Activated T-helper 1 cell treated with anti-CD3 and anti-CD28 coated beads, Interleukin-12 subunit alpha, Interleukin-12 subunit beta, Interleukin-2, Interleukin-4 antibody, amounts not matched to agents 30 ng/mL and 10 ng/mL and 1 ng/mL, durations not matched to agents 14 hours and 24 hours and 36 hours (primary cell): Measurements from ENCODE around the gene CAPN5. TPM values are rescaled to one million over a fixed set of nuclear protein-coding genes. Genes with fewer than 3 reads are reported as not detected.

Source experiments
- DNase-seq: peaks from one replicate; pipeline ENCODE4 v3.0.0; 2021; ENCODE audit warnings: low spot score
- H3K27ac Mint-ChIP-seq: one replicate; pipeline ENCODE4 v1.8.0; 2021; ENCODE audit warnings: mild to moderate bottlenecking, mixed read lengths
- H3K27me3 Mint-ChIP-seq: one replicate; pipeline ENCODE4 v1.8.0; 2022; ENCODE audit warnings: mild to moderate bottlenecking, moderate library complexity, mixed read lengths; ENCODE audit not compliant: insufficient read depth
- H3K36me3 Mint-ChIP-seq: one replicate; pipeline ENCODE4 v1.8.0; 2021; ENCODE audit warnings: low read depth, mixed read lengths
- H3K4me1 Mint-ChIP-seq: one replicate; pipeline ENCODE4 v1.8.0; 2021; ENCODE audit warnings: low read depth, mixed read lengths
- H3K4me3 Mint-ChIP-seq: one replicate; pipeline ENCODE4 v1.8.0; 2021; ENCODE audit warnings: mild to moderate bottlenecking, moderate library complexity, mixed read lengths
- H3K9me3 Mint-ChIP-seq: one replicate; pipeline ENCODE4 v1.8.0; 2021; ENCODE audit warnings: mixed read lengths
- intact Hi-C: fragments of 100-400 bp; cut with micrococcal nuclease; formaldehyde crosslinking; loops from one replicate; pipeline ENCODE4 v1.15.1; 2024
- total RNA-seq: library from RNA; stranded (reverse); gene quantifications from 2 replicates; pipeline ENCODE4 v1.2.3, GENCODE V29; 2022

CAPN5 gene
- total RNA-seq, 1 donor from 2014 or later, result 0.10 TPM

DNA sequence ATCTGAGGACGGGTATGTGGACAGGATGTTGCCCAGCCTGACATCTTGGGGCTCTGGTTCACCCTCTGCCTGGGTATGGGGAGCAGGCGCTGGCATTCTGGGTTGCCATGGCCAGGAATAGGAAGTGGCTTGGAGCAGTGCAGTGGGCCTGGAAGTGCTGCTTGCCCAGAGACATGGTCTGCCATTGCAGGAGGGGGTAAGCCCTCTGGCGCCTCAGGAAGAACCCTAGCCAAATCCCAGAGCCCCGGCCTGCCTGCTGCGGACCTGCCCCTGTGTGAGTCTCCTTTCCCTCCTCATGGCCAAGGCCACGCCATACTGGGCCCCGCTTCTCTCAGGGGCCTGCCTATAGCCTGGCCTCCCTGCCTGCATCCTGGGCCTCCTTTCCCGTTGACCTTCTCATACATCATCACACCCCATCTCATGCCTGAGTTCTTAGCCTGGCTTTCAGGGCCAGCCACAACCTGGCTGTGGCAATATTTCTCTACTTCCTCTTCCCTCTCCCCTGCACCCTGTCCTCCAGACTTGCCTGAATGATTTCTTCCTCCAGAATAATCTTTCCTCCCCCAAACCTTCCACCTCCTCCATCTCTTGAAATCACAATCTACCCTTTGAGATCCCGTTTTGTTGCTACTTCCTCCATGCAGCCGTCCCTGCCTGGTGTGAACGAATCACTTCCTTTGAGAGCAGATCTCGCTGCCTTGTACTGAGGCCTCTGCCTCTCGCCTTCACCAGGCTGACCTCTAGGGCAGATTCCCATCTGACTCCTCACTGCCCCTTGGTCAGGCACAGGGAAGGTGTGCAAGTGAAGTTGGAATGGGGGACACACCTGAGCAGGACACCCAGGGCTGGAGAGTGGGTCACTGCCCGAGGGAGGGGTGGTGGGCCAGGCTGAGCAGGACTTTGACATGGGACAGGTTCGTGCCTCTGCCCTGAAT is 5.2 kb downstream of the CAPN5 start:
- peaks cover 16% of the 10 kb centered on the region for H3K27me3 Mint-ChIP-seq
- intact Hi-C loops, result no loop called here
- DNase-seq, result no peak

DNA sequence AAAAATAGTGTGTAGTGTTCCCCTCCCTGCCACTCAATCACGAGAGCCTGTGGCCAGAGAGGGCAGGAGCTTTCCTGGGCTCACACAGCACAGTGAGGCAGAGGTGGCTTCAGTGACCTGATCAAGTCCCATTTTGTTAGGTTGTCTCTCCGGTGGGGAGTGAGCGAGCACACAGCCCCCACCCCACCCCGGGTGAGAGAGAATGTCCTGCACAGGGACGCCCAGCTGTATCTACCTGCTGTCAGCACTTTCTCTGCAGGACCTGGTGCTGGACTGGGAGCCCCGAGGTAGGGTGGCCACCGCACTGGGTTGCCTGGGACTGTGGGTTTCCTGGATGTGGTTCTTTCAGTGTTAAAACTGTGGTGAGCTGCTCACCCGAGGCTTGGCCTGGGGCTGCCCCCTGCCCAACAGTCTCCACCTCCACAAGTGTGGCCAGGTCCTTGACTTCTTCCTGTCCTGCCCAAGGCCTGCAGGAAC is 6.1 kb downstream of the CAPN5 start:
- DNase-seq, result no peak
- intact Hi-C loops, result no loop called here
- H3K9me3 Mint-ChIP-seq, result no peaks in the 10 kb centered on the region
- H3K27ac Mint-ChIP-seq, result no peak overlapping the region
- no peaks in the 10 kb centered on the region for H3K36me3 Mint-ChIP-seq
- H3K4me3 Mint-ChIP-seq, result no peak overlapping the region
- H3K27me3 Mint-ChIP-seq, result peaks cover 11% of the 10 kb centered on the region
- peaks cover 20% of the 10 kb centered on the region for H3K4me1 Mint-ChIP-seq

More for the DNA sequence above, 5.2 kb downstream of the CAPN5 start:
- no peaks in the 10 kb centered on the region for H3K36me3 Mint-ChIP-seq
- peak overlapping the region; percentile 14 for H3K27ac Mint-ChIP-seq
- no peak overlapping the region for H3K4me3 Mint-ChIP-seq
- H3K4me1 Mint-ChIP-seq, result peaks cover 20% of the 10 kb centered on the region
- H3K9me3 Mint-ChIP-seq, result no peaks in the 10 kb centered on the region

DNA sequence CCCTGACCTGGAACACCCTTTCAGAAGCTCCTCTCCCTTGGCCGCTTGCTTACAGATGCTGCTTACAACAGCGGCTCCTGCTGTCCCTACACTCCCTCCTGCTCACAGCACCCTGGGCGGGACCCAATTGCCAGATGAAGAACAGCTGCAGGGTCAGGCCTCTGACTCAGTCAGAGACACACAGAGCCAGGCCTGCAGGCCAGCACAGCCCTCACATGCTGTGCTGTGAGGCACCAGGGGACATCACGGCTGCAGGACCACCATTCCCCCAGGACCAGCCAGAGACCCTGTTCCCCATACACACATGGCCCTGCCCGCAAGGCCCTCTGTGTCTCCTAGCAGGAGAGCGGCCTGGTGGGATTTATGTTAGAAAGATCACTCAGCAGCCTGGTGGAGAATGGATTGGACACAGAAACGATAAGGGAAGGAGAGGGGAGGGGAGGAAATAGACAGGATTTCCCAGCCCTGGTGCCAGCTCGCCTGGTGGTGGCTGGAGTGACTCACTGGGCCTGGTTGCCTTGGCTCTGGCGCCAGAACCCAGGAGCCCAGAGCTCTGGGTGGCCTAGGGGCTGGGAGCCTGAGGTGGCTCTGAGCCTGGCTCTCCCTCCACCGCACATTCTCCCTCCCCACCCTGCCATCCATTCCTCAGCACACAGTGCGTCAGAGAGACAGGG is 6.7 kb downstream of the CAPN5 start:
- no peak for DNase-seq
- H3K4me3 Mint-ChIP-seq, result no peak overlapping the region
- intact Hi-C loops, result no loop called here
- H3K36me3 Mint-ChIP-seq, result no peaks in the 10 kb centered on the region
- no peaks in the 10 kb centered on the region for H3K9me3 Mint-ChIP-seq
- H3K27ac Mint-ChIP-seq, result peak overlapping the region; percentile 24
- peaks cover 10% of the 10 kb centered on the region for H3K27me3 Mint-ChIP-seq
- H3K4me1 Mint-ChIP-seq, result peaks cover 20% of the 10 kb centered on the region

DNA sequence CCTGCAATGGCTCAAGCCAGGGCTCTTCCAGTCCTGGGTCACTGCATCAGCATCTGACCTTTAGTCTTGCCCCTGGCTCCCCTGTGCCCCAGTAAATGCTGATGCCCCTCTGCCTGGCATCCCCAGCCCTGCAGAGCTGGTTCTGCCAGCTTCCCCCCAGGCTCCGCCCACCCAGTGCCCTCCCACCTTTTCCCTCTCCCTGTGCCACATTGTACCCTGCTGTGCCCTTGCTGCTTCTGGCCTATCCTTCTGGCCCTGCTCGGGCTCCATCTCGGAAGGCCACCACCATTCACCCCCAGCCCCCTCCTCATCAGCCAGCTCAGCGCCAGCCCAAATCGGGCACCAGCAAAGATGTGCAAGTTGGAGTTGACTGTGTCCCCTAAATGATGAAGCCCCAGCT is 7.4 kb downstream of the CAPN5 start:
- no peak for DNase-seq
- Mint-ChIP-seq H3K36me3 (no peaks in the 10 kb centered on the region), H3K4me3 (no peak overlapping the region), H3K4me1 (peaks cover 20% of the 10 kb centered on the region), H3K27me3 (peaks cover 10% of the 10 kb centered on the region), H3K27ac (no peak overlapping the region), H3K9me3 (no peaks in the 10 kb centered on the region)
- intact Hi-C loops, result no loop called here

DNA sequence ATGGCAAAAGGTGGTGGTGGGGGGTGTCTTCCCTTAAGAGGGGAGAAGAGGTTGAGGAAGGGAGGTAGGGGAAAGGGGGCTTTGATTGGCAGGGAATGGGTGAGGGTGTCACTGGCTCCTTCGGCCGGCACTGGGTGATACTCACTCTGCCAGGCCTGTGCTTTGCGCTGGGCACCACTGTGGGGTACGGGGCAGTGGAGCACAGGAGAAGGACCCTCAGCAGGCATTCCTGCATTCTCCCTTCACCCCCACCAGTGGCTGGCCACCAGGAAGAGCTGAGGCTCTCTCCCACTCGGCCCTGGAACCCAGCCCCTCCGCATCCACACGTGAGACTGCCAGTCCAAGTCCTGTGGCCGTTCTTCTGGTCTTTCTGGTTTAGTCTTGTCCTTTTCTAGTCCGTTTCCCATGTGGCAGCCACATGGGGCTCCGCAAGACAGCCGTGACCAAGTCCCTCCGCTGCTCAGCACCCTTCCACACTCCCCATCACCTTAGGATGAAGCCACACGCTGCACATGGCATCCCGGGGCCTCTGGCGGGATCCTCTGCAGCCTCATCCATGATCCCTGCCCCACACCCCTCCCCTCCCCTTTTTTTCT is 8.0 kb downstream of the CAPN5 start:
- peaks cover 10% of the 10 kb centered on the region for H3K27me3 Mint-ChIP-seq
- no peak overlapping the region for H3K4me3 Mint-ChIP-seq
- no peak overlapping the region for H3K27ac Mint-ChIP-seq
- no peak for DNase-seq
- no peaks in the 10 kb centered on the region for H3K36me3 Mint-ChIP-seq
- H3K4me1 Mint-ChIP-seq, result peaks cover 20% of the 10 kb centered on the region
- intact Hi-C loops, result no loop called here
- no peaks in the 10 kb centered on the region for H3K9me3 Mint-ChIP-seq

DNA sequence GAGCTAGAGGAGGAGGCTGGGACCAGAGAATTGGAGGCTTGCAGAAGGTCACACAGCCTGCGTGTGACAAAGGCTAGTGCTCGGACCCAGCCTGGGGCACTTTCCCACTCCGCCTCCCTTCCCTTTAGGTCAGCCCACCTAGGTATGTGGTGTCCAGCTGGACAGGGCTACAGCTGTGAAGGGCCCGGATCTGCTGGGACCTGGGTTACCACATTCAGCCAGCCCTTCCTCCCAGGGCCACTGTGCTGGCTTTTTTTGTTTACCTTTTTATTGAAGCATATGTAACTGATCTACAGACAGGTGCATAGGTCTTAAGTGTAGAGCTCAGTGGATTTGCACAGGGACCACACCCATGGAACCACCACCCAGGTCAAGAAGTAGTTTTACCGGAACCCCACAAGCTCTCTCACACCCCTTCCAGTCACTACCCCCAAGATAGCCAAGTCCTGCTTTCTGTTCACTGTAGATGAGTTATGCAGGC is 8.7 kb downstream of the CAPN5 start:
- no peak for DNase-seq
- H3K27ac Mint-ChIP-seq, result no peak overlapping the region
- peaks cover 10% of the 10 kb centered on the region for H3K27me3 Mint-ChIP-seq

DNA sequence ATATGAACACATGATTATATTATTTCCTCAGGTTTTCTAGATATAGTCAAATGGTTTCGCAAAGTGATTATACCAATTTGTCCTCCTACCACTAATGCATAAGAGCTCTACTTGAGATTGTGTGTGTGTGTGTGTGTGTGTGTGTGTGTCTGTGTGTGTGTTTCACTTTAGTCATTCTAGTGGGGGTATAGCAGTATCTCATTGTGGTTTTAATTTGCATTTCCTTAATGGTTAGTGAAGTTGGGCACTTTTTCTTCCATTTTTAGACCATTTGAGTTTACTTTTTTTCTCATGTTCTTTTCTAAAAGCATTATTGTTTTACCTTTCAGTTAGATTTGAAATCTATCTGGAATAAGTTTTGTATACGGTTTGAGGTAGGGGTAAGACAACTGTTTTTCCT is 12.9 kb downstream of the CAPN5 start:
- H3K9me3 Mint-ChIP-seq, result no peaks in the 10 kb centered on the region
- no peaks in the 10 kb centered on the region for H3K36me3 Mint-ChIP-seq
- H3K4me3 Mint-ChIP-seq, result no peak overlapping the region
- H3K27ac Mint-ChIP-seq, result no peak overlapping the region
- H3K4me1 Mint-ChIP-seq, result peaks cover 14% of the 10 kb centered on the region
- peaks cover 13% of the 10 kb centered on the region for H3K27me3 Mint-ChIP-seq
- no peak for DNase-seq
- intact Hi-C loops, result no loop called here

More for the DNA sequence above, 8.7 kb downstream of the CAPN5 start:
- H3K9me3 Mint-ChIP-seq, result no peaks in the 10 kb centered on the region
- H3K36me3 Mint-ChIP-seq, result no peaks in the 10 kb centered on the region
- peaks cover 20% of the 10 kb centered on the region for H3K4me1 Mint-ChIP-seq
- intact Hi-C loops, result no loop called here
- H3K4me3 Mint-ChIP-seq, result no peak overlapping the region

DNA sequence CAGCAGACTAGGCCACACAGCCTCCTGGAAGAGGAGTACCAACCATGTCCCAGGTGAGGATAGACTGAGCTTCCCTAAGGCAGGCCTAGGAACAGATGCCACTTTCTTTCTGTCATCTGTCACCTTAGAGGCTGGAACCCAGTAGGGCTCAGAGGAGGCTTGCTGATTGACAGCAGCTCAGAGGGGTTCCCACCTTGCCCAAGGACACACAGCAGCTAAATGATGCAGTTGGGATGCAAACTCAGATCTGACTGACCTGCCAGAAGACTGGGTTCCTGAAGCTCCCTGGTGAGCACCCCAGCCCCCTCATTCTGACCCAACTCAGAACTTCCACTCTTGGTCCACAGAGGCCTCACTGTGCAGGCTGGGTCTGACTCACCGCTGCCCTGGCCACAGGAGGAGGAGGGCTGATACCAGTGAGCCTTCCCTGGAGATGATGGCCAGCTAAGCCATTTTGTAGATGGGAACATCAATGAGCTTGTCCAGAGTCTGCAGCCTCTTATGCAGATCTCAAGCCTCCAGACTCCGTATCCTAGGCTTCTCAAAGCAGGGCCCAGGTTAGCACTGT is 14.0 kb downstream of the CAPN5 start:
- intact Hi-C loops, result no loop called here
- H3K9me3 Mint-ChIP-seq, result no peaks in the 10 kb centered on the region
- H3K4me1 Mint-ChIP-seq, result peaks cover 14% of the 10 kb centered on the region
- DNase-seq, result no peak
- H3K27me3 Mint-ChIP-seq, result peaks cover 11% of the 10 kb centered on the region
- H3K4me3 Mint-ChIP-seq, result no peak overlapping the region
- no peaks in the 10 kb centered on the region for H3K36me3 Mint-ChIP-seq
- no peak overlapping the region for H3K27ac Mint-ChIP-seq

DNA sequence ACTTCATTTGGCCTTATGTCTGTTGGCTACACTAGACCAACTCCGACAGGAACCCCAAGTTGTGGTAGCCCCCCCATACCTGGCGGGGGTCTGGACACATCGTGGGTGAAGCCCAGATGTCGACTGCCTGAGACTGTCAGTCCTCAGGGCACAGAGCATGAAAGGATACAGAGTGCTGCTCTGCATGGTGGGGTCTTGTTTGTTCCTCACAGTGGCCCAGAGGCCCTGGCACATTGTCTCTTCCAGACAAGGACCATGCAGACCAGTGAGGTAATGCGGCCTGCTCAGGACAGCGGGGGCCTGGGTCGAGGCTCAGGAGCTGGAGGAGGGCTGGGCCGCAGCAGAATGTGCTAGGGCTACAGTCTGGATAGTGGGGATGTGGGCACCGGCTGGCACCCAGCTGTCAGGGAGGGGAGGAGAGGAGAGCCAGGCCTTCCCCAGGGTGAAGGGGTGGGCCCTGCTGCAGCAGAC is 14.6 kb downstream of the CAPN5 start:
- Mint-ChIP-seq H3K4me3 (no peak overlapping the region), H3K9me3 (no peaks in the 10 kb centered on the region), H3K27me3 (peaks cover 9% of the 10 kb centered on the region), H3K27ac (no peak overlapping the region), H3K4me1 (peaks cover 14% of the 10 kb centered on the region), H3K36me3 (no peaks in the 10 kb centered on the region)
- intact Hi-C loops, result no loop called here
- no peak for DNase-seq

DNA sequence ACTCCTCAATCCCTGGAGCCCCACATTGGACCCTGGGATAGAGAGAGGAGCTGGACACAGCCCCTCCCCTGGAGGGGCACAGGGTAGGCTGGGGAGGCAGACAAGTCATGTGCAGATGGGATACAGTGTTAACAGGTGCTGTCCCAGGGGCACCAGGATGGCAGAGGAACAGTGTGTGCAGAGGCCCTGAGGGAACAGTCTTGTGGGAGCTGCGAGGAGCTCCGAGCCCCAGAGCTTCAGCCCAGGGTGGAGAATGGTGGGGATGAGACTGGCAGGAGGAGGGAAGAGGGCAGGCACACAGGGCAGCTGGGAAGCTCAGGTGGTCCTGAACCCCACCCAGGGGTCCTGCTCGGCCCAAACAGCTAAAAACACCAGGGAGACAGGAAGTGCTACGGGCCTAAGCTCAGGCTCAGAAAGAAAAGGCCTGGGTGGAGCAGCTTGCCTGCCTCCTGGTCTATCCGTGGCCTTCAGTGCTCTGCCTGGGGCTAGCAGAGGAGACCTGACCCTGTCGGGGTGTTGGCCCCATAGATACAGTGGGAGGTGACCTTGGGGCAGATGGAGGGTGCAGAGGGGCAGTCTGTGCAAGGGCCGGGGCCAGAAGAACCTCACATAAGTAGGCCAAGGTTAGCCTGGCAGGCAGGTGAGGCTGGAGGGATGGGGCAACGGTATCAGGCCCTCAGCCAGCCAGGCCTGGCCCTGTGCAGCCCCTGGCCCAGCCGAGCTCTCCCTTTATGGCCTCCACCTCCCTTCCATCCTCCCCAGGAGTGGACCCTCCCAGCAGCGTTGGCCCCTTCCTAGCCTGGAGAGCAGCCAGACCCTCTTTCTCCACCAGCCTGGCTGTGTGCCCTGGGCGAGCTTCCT is 15.4 kb downstream of the CAPN5 start:
- peak overlapping the region; percentile 90 for H3K27ac Mint-ChIP-seq
- peaks cover 14% of the 10 kb centered on the region for H3K4me1 Mint-ChIP-seq
- peak overlapping the region; percentile 62 for H3K4me3 Mint-ChIP-seq
- DNase-seq, result no peak
- H3K9me3 Mint-ChIP-seq, result no peaks in the 10 kb centered on the region
- intact Hi-C loops, result loop anchor here (2.0 kb wide), 1 partner anchor 15 kb away; the partner anchor contains the start of gene CAPN5
- peaks cover 7% of the 10 kb centered on the region for H3K27me3 Mint-ChIP-seq
- H3K36me3 Mint-ChIP-seq, result no peaks in the 10 kb centered on the region

DNA sequence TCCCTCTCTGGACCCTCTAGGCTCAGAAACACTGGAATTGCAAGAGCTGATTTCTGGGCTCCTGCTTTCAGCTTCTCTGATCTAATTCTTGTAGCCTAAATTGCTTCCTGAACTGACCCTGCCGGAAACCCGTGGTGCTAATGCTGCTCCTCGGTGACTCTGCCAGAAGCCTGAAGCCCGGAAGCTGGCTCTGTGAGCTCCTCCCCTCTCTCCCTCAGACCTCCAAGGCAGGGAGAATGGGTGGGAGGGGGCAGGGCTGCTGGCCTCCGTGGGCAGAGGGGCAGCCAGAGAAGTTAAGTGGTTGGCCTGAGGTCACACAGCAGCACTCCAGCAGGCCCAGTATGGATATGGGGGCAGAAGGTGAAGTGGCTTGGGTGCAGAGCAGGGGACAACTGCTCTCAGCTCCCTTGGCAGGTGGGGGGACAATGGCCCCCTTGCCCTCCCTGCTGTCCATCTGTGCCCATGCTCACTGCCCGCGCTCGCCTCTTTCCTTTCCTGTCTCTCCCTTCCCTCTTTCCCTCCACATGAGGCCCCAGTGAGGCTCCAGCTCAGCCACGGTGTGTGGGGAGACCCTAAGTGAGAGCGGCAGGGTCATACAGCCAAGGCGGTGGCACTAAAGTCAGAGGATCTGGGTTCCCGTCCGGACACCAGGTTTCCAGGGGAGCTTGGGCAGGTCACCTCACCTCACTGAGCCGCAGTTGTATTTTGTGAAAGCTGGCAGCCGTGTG is 16.2 kb downstream of the CAPN5 start:
- peak overlapping the region; percentile 90 for H3K27ac Mint-ChIP-seq
- DNase-seq, result peak; percentile 50
- peaks cover 5% of the 10 kb centered on the region for H3K27me3 Mint-ChIP-seq
- intact Hi-C loops, result loop anchor here (2.0 kb wide), 1 partner anchor 16 kb away; the partner anchor contains the start of gene CAPN5
- no peaks in the 10 kb centered on the region for H3K36me3 Mint-ChIP-seq
- peaks cover 14% of the 10 kb centered on the region for H3K4me1 Mint-ChIP-seq
- peak overlapping the region; percentile 62 for H3K4me3 Mint-ChIP-seq
- no peaks in the 10 kb centered on the region for H3K9me3 Mint-ChIP-seq
